ENCODE data around the gene SLC23A1.
"Not testable (repeated sequence)": the region's sequence is repeated elsewhere in the genome, so short reads cannot be mapped to it uniquely, and the experiment has no call there.

Gene SLC23A1

DNA sequence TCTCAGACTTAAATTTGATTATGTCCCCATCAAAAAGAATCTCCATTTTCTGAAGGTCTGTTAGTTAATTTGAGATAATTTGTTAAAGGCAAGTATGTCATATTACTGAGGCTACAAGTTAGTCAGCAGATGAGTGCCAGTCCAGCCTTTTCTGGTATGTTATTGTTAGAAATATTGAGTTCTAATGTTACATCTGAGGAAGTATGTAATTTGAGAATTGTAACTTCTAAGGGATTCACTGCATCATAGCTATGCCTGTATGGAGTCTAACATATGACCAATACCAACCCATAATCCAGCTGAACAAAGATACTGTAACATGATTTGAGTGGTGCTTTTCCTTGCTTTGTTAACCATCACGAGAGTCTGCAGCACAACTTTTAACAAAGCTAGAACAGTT, 13.9 kb downstream of the SLC23A1 start:
- DNase-seq (ENCODE audit: low read depth) = peak; percentile 70

- no peak for DNase-seq (ENCODE audit: low read depth)
These were observed 14.5 kb downstream of the SLC23A1 start for GRCh38 chr5:139368613-139369012.

GRCh38 chr5:139364466-139364865, 18.6 kb downstream of the SLC23A1 start:
- DNase-seq (ENCODE audit: low read depth) = no peak

GRCh38 chr5:139363937-139364336, 19.2 kb downstream of the SLC23A1 start:
- no peak for DNase-seq (ENCODE audit: low read depth)

GRCh38 chr5:139361835-139362429, 21.2 kb downstream of the SLC23A1 start:
- no peak for DNase-seq (ENCODE audit: low read depth)

DNA sequence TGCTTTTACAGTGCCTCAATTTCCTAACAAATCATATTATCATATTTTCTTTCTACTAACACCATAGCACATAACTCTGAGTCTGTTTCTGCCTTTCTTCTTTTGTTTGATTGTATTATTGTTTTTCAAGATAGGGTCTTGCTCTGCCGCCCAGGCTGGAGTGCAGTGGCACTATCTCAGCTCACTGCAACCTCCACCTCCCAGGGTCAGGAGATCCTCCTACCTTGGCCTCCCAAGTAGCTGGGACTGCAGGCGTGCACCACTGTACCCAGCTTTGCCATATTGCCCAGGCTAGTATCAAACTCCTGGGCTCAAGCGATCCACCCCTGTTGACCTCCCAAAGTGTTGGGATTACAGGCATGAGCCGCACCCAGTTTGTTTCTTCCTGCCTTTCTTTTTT, 22.7 kb downstream of the SLC23A1 start:
- no peak for DNase-seq (ENCODE audit: low read depth)

GRCh38 chr5:139358064-139358463, 25.0 kb downstream of the SLC23A1 start:
- no peak for DNase-seq (ENCODE audit: low read depth)

GRCh38 chr5:139355900-139356299, 27.2 kb downstream of the SLC23A1 start:
- DNase-seq (ENCODE audit: low read depth) = not testable (repeated sequence)

DNA sequence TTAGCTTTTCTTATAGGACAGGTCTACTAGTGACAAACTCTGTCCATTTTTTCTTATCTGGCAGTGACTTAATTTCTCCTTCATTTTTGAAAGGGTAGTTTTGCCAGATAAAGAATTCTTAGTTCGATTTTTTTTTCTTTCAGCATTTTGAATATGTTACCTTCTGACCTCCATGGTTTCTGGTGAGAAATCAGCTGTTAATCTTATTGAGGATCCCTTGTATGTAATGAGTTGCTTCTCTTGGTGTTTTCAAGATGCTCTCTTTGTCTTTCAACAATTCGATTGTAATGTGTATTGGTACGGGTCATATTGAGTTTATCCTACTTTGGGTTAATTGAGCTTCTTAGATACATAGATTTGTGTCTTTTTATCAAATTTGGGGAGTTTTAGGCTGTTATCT, 28.9 kb downstream of the SLC23A1 start:
- DNase-seq (ENCODE audit: low read depth) = no peak

DNA sequence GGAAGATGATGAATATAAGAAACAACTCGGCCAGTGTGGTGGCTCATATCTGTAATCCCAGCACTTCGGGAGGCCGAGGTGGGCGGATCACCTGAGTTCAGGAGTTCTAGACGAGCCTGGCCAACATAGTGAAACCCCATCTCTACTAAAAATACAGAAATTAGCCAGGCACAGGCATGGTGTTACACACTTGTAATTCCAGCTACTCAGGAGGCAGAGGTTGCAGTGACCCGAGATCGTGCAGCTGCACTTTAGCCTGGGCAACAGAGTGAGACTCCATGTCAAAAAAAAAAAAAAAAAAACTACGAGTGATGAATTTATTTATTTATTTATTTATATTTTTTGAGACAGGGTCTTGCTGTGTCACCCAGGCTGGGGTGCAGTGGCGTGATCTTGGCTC, 35.2 kb downstream of the SLC23A1 start:
- not testable (repeated sequence) for DNase-seq (ENCODE audit: low read depth)

DNA sequence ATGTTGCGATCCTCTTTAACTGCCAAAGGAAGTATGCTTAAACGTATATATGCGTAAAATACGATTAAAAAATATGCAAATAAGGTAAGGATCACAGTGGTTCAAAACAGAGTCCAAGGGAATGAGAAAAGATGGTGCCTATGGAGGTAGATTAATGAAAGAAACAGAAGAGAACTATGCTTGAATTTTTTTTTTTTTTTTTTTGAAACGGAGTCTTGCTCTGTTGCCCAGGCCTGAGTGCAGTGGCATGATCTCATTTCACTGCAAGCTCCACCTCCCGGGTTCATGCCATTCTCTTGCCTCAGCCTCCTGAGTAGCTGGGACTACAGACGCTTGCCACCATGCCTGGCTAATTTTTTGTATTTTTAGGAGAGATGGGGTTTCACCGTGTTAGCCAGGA, 37.7 kb downstream of the SLC23A1 start:
- DNase-seq (ENCODE audit: low read depth) = not testable (repeated sequence)

GRCh38 chr5:139344177-139344576, 38.9 kb downstream of the SLC23A1 start:
- no peak for DNase-seq (ENCODE audit: low read depth)

DNA sequence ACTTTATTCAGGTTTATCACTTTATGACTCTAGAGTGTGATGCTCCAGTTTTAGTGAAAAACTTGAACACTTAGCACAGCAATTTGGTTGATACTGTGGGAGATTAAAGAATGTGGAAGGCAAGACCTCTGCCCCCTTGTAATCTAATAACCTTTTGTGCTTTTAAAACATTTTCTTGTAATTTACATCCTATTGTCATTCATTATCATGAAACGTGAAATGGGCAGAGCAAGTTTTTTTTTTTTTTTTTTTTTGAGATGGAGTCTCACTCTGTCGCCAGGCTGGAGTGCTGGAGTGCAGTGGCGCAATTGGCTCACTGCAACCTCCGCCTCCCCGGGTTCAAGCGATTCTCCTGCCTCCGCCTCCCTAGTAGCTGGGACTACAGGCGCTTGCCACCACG, 39.6 kb downstream of the SLC23A1 start:
- DNase-seq (ENCODE audit: low read depth) = no peak

DNA sequence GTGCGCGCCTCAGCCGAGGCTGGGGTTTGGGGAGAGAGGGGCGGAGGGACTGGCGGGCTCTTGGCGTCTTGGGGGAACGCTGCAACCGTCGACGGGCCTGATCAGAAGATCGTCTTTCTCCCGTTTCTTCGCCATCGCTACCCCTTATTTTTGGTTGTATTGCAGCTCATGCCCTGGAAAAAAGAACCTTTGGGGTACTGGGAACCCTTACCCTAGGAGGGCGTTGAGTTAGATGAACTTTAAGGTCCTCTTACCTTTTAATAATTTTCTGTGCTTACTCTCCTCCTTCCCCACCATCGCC, 40.7 kb downstream of the SLC23A1 start:
- DNase-seq (ENCODE audit: low read depth) = no peak

GRCh38 chr5:139341689-139342422, 41.2 kb downstream of the SLC23A1 start, which contains the start of gene PAIP2:
Gene PAIP2 (plus strand): TSS chr5:139341854. CDS start chr5:139363785, 21,931 bp downstream.
- DNase-seq (ENCODE audit: low read depth) = peak; percentile 93

- DNase-seq (ENCODE audit: low read depth) = no peak
These were observed 41.9 kb downstream of the SLC23A1 start for GRCh38 chr5:139341187-139341688.

DNA sequence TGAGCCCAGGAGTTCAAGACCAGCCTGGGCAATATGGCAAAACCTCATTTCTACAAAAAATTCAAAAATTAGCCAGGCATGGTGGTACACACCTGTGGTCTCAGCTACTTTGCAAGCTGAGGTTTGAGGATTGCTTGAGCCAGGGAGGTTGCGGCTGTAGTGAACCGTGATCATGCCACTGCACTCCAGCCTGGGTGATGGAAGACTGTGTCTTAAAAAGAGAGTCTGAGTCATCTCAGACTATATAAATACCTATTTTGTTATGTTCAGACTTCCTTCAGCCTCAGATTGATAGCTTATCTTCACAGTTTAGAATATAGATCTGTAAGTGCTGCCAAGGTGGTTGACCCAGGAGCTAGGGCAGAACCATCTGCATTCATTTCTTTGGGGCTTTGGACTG, 43.0 kb downstream of the SLC23A1 start:
- DNase-seq (ENCODE audit: low read depth) = no peak

DNA sequence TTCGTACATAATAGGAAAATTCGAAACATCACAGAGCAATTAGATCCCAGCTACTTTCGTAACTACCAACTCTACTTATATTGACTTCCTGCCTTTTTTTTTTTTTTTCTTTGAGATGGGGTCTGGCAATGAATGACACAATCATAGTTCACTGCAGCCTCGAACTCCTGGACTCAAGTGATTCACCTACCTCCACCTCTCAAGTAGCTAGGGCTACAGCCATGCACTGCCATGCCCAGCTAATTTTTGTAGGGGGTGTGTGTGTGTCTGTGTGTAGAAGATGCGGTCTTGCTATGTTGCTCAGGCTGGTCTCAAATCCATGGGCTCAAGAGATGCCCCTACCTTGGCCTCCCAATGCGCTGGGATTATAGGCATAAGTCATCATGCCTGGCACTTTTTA, 47.3 kb downstream of the SLC23A1 start:
- DNase-seq (ENCODE audit: low read depth) = no peak
